ENCODE data around the gene BARHL1.

BARHL1 gene

GRCh38 chr9:132631280-132631679 is 48.9 kb downstream of the BARHL1 start:
- TF ChIP-seq CTCF (IDR thresholded peaks at IDR 0.05; ENCODE audit: low read depth, low read length), result no peak
- in situ Hi-C loops (cut with HindIII; ENCODE audit: low sequenced_read_pairs), result no loop called here
- DNase-seq (ENCODE audit: low read depth, low spot score), result peak; percentile 87
- H3K4me3 ChIP-seq (ENCODE audit: low read depth, low read length), result no peak overlapping the region

GRCh38 chr9:132631685-132632084 is 49.3 kb downstream of the BARHL1 start:
- TF ChIP-seq CTCF (IDR thresholded peaks at IDR 0.05; ENCODE audit: low read depth, low read length), result no peak
- DNase-seq (ENCODE audit: low read depth, low spot score), result no peak

GRCh38 chr9:132632413-132633129 is 50.2 kb downstream of the BARHL1 start:
- TF ChIP-seq CTCF (IDR thresholded peaks at IDR 0.05; ENCODE audit: low read depth, low read length), result no peak
- in situ Hi-C loops (cut with HindIII; ENCODE audit: low sequenced_read_pairs), result no loop called here

More at GRCh38 chr9:132631685-132632084, 49.3 kb downstream of the BARHL1 start:
- no peak overlapping the region for H3K4me3 ChIP-seq (ENCODE audit: low read depth, low read length)
- in situ Hi-C loops (cut with HindIII; ENCODE audit: low sequenced_read_pairs), result no loop called here

GRCh38 chr9:132634327-132634726 is 51.9 kb downstream of the BARHL1 start:
- no peak for TF ChIP-seq CTCF (IDR thresholded peaks at IDR 0.05; ENCODE audit: low read depth, low read length)
- DNase-seq (ENCODE audit: low read depth, low spot score), result no peak
- in situ Hi-C loops (cut with HindIII; ENCODE audit: low sequenced_read_pairs), result no loop called here
- H3K4me3 ChIP-seq (ENCODE audit: low read depth, low read length), result no peak overlapping the region

More at GRCh38 chr9:132632413-132633129, 50.2 kb downstream of the BARHL1 start:
- H3K4me3 ChIP-seq (ENCODE audit: low read depth, low read length), result no peak overlapping the region
- no peak for DNase-seq (ENCODE audit: low read depth, low spot score)

- TF ChIP-seq CTCF (IDR thresholded peaks at IDR 0.05; ENCODE audit: low read depth, low read length), result no peak
- no peak overlapping the region for H3K4me3 ChIP-seq (ENCODE audit: low read depth, low read length)
- DNase-seq (ENCODE audit: low read depth, low spot score), result no peak
- in situ Hi-C loops (cut with HindIII; ENCODE audit: low sequenced_read_pairs), result no loop called here
Measured at GRCh38 chr9:132637351-132637750, 54.9 kb downstream of the BARHL1 start.

- TF ChIP-seq CTCF (IDR thresholded peaks at IDR 0.05; ENCODE audit: low read depth, low read length), result no peak
- H3K4me3 ChIP-seq (ENCODE audit: low read depth, low read length), result no peak overlapping the region
- in situ Hi-C loops (cut with HindIII; ENCODE audit: low sequenced_read_pairs), result no loop called here
- no peak for DNase-seq (ENCODE audit: low read depth, low spot score)
Measured at GRCh38 chr9:132637801-132638200, 55.4 kb downstream of the BARHL1 start.

Measured in astrocyte of the spinal cord (primary cell).